Activated CD4-positive, alpha-beta T cell treated with anti-CD3 and anti-CD28 coated beads, Interleukin-2, Interleukin-4, amounts not matched to agents 100 ng/mL and 50 ng/mL, durations not matched to agents 16 hours and 8 hours (primary cell): Measurements from ENCODE around the gene C10orf67.
"Not testable (repeated sequence)": the region's sequence is repeated elsewhere in the genome, so short reads cannot be mapped to it uniquely, and the experiment has no call there.

ENCODE experiments used
- DNase-seq: peaks from one replicate; pipeline ENCODE4 v3.0.0-alpha.2; 2020; ENCODE audit warnings: low spot score

Gene C10orf67

GRCh38 chr10:23322082-23322481 is 22.5 kb downstream of the C10orf67 start:
- DNase-seq: no peak

- no peak for DNase-seq
These were observed 24.8 kb downstream of the C10orf67 start for GRCh38 chr10:23319835-23320234.

- no peak for DNase-seq
These were observed 26.2 kb downstream of the C10orf67 start for GRCh38 chr10:23318359-23318758.

- no peak for DNase-seq
These were observed 27.2 kb downstream of the C10orf67 start for GRCh38 chr10:23317416-23317815.

GRCh38 chr10:23316406-23316805 is 28.2 kb downstream of the C10orf67 start:
- no peak for DNase-seq

GRCh38 chr10:23315966-23316365 is 28.6 kb downstream of the C10orf67 start:
- no peak for DNase-seq

- DNase-seq: peak; percentile 74
These were observed 29.8 kb downstream of the C10orf67 start for GRCh38 chr10:23314835-23315239.

GRCh38 chr10:23311034-23311433 is 33.6 kb downstream of the C10orf67 start:
- DNase-seq: no peak

- DNase-seq: no peak
These were observed 34.2 kb downstream of the C10orf67 start for GRCh38 chr10:23310404-23310803.

- not testable (repeated sequence) for DNase-seq
These were observed 44.6 kb downstream of the C10orf67 start for GRCh38 chr10:23299961-23300360.

GRCh38 chr10:23294638-23295247 is 49.9 kb downstream of the C10orf67 start:
- peak; percentile 12 for DNase-seq

GRCh38 chr10:23293973-23294590 is 50.5 kb downstream of the C10orf67 start:
- DNase-seq: no peak

- DNase-seq: peak; percentile 66
These were observed 51.4 kb downstream of the C10orf67 start for GRCh38 chr10:23293145-23293724.

- DNase-seq: no peak
These were observed 52.9 kb downstream of the C10orf67 start for GRCh38 chr10:23291551-23292334.

- no peak for DNase-seq
These were observed 59.8 kb downstream of the C10orf67 start for GRCh38 chr10:23284674-23285335.

- no peak for DNase-seq
These were observed 60.4 kb downstream of the C10orf67 start for GRCh38 chr10:23284155-23284554.

- no peak for DNase-seq
These were observed 60.9 kb downstream of the C10orf67 start for GRCh38 chr10:23283680-23284079.

GRCh38 chr10:23281044-23281433 is 63.6 kb downstream of the C10orf67 start:
- DNase-seq: no peak

- DNase-seq: no peak
These were observed 64.1 kb downstream of the C10orf67 start for GRCh38 chr10:23280419-23281043.

GRCh38 chr10:23275355-23275754 is 69.2 kb downstream of the C10orf67 start:
- no peak for DNase-seq

- not testable (repeated sequence) for DNase-seq
These were observed 70.4 kb downstream of the C10orf67 start for GRCh38 chr10:23274179-23274578.

GRCh38 chr10:23270531-23270930 is 74.1 kb downstream of the C10orf67 start:
- no peak for DNase-seq
